Pulmonary artery endothelial cell (primary cell): ENCODE measurements around the gene LCP1. TPM values are rescaled to one million over a fixed set of nuclear protein-coding genes. Genes with fewer than 3 reads are reported as not detected.
"Not testable (repeated sequence)": the region's sequence is repeated elsewhere in the genome, so short reads cannot be mapped to it uniquely, and the experiment has no call there.

Experiments used
- DNase-seq: peaks from one replicate; pipeline ENCODE4 v3.0.0-alpha.2; 2011; ENCODE audit warnings: low read depth, low spot score
- total RNA-seq: library from RNA; depleted of rRNA; stranded (reverse); fragments of >200 nt; gene quantifications from 2 replicates; pipeline ENCODE4 v1.2.3, GENCODE V29; 2014

The LCP1 gene
- 0.07 and 0.13 TPM in 2 replicates for total RNA-seq

- DNase-seq = no peak
Measured at GRCh38 chr13:46181840-46182490, at the start of gene LCP1. TSS of gene LCP1 (minus strand) at chr13:46182177. CDS start at chr13:46159662, 22,515 bp downstream.

- no peak for DNase-seq
Measured at GRCh38 chr13:46229251-46229650, 47.3 kb upstream of the LCP1 start.

- not testable (repeated sequence) for DNase-seq
Measured at GRCh38 chr13:46220234-46220633, 38.3 kb upstream of the LCP1 start.

GRCh38 chr13:46214741-46215140, 32.8 kb upstream of the LCP1 start:
- DNase-seq = not testable (repeated sequence)

- no peak for DNase-seq
Measured at GRCh38 chr13:46213242-46213641, 31.3 kb upstream of the LCP1 start.

- no peak for DNase-seq
Measured at GRCh38 chr13:46211483-46212351, 29.7 kb upstream of the LCP1 start, which contains the start of gene LRRC63. TSS of gene LRRC63 (plus strand) at chr13:46211928. CDS start at chr13:46213035, 1,107 bp downstream.

- no peak for DNase-seq
Measured at GRCh38 chr13:46211116-46211482, 29.1 kb upstream of the LCP1 start.

- DNase-seq = no peak
Measured at GRCh38 chr13:46210362-46211083, 28.5 kb upstream of the LCP1 start.

- DNase-seq = no peak
Measured at GRCh38 chr13:46207828-46208227, 25.9 kb upstream of the LCP1 start.

- no peak for DNase-seq
Measured at GRCh38 chr13:46206143-46206542, 24.2 kb upstream of the LCP1 start.

GRCh38 chr13:46202966-46203365, 21.0 kb upstream of the LCP1 start:
- DNase-seq = no peak

- DNase-seq = no peak
Measured at GRCh38 chr13:46202188-46202795, 20.3 kb upstream of the LCP1 start.

- DNase-seq = no peak
Measured at GRCh38 chr13:46198696-46199193, 16.8 kb upstream of the LCP1 start.

GRCh38 chr13:46197299-46198048, 15.5 kb upstream of the LCP1 start:
- DNase-seq = no peak

GRCh38 chr13:46195016-46195415, 13.0 kb upstream of the LCP1 start:
- no peak for DNase-seq

- no peak for DNase-seq
Measured at GRCh38 chr13:46192412-46192811, 10.4 kb upstream of the LCP1 start.

GRCh38 chr13:46185634-46186033, 3.7 kb upstream of the LCP1 start:
- no peak for DNase-seq

- DNase-seq = no peak
Measured at GRCh38 chr13:46184277-46184699, 2.3 kb upstream of the LCP1 start.

GRCh38 chr13:46183018-46183946, 1.3 kb upstream of the LCP1 start:
- no peak for DNase-seq

- no peak for DNase-seq
Measured at GRCh38 chr13:46182491-46182877, 507 bp upstream of the LCP1 start.
